ENCODE results near the gene COPS9. TPM values are rescaled to one million over a fixed set of nuclear protein-coding genes. Genes with fewer than 3 reads are reported as not detected.

Gene COPS9
- total and polyA plus RNA-seq, 2 experiments from 2014 or later, result 91.7 to 629 TPM

DNA sequence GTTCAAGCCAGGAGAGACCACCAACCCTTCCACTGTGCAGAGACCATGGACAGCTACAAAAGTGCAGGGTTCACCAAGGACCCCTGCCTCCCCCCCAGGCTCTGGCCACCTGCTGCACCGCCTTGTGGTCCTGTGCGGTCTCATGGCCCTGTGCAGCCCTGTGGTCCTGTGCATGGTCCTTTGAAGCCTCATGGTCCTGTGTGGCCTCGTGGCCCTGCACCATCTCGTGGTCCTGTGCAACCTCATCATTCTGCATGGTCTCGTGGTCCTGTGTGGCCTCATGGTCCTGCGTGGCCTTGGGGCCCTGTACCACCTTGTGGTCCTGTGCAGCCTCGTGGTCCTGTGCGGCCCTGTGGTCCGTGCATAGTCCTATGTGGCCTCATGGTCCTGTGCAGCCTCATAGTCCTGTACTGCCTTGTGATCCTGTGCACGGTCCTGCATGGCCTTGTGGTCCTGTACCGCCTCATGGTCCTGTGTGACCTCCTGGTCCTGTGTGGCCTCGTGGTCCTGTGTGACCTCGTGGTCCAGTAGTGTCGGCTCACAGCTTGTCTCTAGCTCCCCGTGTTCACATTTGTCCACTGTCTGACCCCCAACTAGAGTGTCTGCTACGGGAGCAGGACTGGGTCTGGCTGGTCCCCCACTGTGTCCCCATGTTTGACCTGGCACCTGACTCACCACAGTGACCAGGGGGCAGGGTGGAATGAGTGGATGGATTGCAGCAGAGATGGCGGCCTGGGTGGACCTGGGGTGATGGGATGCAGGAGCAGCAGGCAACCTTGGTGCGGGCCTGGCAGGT, 24.4 kb upstream of the COPS9 start:
- TF ChIP-seq EZH2 (IDR thresholded peaks at IDR 0.05; ENCODE audit: low read depth, unreplicated experiment) (no peak), POLR2AphosphoS5 (IDR thresholded peaks at IDR 0.05; ENCODE audit: low read depth) (no peak), JUNB (IDR thresholded peaks at IDR 0.05; ENCODE audit: unreplicated experiment) (no peak), ZNF114 (CRISPR knock-in tag; IDR thresholded peaks at IDR 0.05) (no peak), CREB1 (CRISPR knock-in tag; IDR thresholded peaks at IDR 0.05; ENCODE audit: low read depth) (no peak), STAT1 (IDR thresholded peaks at IDR 0.05; ENCODE audit: unreplicated experiment) (no peak), NANOG (IDR thresholded peaks at IDR 0.05; ENCODE audit: borderline replicate concordance) (no peak), ZNF331 (CRISPR knock-in tag; IDR thresholded peaks at IDR 0.05; ENCODE audit: low read depth) (no peak), EZH2phosphoT487 (IDR thresholded peaks at IDR 0.05; ENCODE audit: unreplicated experiment) (no peak), ZNF462 (CRISPR knock-in tag; IDR thresholded peaks at IDR 0.05) (no peak), ETS1 (IDR thresholded peaks at IDR 0.05) (no peak)
- TF ChIP-seq, protein P1, sequence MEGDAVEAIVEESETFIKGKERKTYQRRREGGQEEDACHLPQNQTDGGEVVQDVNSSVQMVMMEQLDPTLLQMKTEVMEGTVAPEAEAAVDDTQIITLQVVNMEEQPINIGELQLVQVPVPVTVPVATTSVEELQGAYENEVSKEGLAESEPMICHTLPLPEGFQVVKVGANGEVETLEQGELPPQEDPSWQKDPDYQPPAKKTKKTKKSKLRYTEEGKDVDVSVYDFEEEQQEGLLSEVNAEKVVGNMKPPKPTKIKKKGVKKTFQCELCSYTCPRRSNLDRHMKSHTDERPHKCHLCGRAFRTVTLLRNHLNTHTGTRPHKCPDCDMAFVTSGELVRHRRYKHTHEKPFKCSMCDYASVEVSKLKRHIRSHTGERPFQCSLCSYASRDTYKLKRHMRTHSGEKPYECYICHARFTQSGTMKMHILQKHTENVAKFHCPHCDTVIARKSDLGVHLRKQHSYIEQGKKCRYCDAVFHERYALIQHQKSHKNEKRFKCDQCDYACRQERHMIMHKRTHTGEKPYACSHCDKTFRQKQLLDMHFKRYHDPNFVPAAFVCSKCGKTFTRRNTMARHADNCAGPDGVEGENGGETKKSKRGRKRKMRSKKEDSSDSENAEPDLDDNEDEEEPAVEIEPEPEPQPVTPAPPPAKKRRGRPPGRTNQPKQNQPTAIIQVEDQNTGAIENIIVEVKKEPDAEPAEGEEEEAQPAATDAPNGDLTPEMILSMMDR (conservative IDR thresholded peaks at IDR 0.05; ENCODE audit: low read depth in 2 of 2), result no peak
- TF ChIP-seq, protein P2, sequence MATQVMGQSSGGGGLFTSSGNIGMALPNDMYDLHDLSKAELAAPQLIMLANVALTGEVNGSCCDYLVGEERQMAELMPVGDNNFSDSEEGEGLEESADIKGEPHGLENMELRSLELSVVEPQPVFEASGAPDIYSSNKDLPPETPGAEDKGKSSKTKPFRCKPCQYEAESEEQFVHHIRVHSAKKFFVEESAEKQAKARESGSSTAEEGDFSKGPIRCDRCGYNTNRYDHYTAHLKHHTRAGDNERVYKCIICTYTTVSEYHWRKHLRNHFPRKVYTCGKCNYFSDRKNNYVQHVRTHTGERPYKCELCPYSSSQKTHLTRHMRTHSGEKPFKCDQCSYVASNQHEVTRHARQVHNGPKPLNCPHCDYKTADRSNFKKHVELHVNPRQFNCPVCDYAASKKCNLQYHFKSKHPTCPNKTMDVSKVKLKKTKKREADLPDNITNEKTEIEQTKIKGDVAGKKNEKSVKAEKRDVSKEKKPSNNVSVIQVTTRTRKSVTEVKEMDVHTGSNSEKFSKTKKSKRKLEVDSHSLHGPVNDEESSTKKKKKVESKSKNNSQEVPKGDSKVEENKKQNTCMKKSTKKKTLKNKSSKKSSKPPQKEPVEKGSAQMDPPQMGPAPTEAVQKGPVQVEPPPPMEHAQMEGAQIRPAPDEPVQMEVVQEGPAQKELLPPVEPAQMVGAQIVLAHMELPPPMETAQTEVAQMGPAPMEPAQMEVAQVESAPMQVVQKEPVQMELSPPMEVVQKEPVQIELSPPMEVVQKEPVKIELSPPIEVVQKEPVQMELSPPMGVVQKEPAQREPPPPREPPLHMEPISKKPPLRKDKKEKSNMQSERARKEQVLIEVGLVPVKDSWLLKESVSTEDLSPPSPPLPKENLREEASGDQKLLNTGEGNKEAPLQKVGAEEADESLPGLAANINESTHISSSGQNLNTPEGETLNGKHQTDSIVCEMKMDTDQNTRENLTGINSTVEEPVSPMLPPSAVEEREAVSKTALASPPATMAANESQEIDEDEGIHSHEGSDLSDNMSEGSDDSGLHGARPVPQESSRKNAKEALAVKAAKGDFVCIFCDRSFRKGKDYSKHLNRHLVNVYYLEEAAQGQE (IDR thresholded peaks at IDR 0.05; ENCODE audit: unreplicated experiment), result no peak
- peaks cover 7% of the 10 kb centered on the region for H3F3A ChIP-seq (replicated peaks; ENCODE audit: low read depth)
- H3K9me2 ChIP-seq (ENCODE audit: insufficient read depth), result no peaks in the 10 kb centered on the region
- H3K27me3 ChIP-seq (ENCODE audit: insufficient read depth), result no peaks in the 10 kb centered on the region
- ATAC-seq, result no peak
- H4K20me1 ChIP-seq (replicated peaks; ENCODE audit: insufficient read depth), result no peaks in the 10 kb centered on the region
- no peak overlapping the region for H3K27ac ChIP-seq (ENCODE audit: low read depth)
- H3K36me3 ChIP-seq (ENCODE audit: insufficient read depth), result no peaks in the 10 kb centered on the region
- no peak overlapping the region for H2AFZ ChIP-seq
- Mint-ChIP-seq H3K27me3 (ENCODE audit: insufficient read depth, low read depth, poor library complexity) (peaks cover 8% of the 10 kb centered on the region), H3K36me3 (ENCODE audit: low read depth) (no peaks in the 10 kb centered on the region), H3K4me1 (peaks cover 9% of the 10 kb centered on the region; the same call in 2 of the 3 replicates), H3K9me3 (peaks cover 3% of the 10 kb centered on the region; the same call in 2 of the 3 replicates), H3K4me3 (no peak overlapping the region), H3K27ac (no peak overlapping the region)
- H3K4me3 ChIP-seq, result no peak overlapping the region
- H3K4me1 ChIP-seq (ENCODE audit: insufficient read depth), result no peaks in the 10 kb centered on the region
- no peaks in the 10 kb centered on the region for H3K79me2 ChIP-seq (replicated peaks; ENCODE audit: insufficient read depth)
- no peak for DNase-seq (ENCODE audit: low spot score)
- no peak overlapping the region for H3K4me2 ChIP-seq

All from GM23338 (cell line).